SIG-M5 treated with dmso at 0.1 percent for 504 hours (cell line): ENCODE results near the gene FOXI3.
"Not testable (repeated sequence)": the region's sequence is repeated elsewhere in the genome, so short reads cannot be mapped to it uniquely, and the experiment has no call there.

Experiments
- DNase-seq: peaks from one replicate; lab custom pipeline; 2025; ENCODE audit not compliant: unreplicated experiment; lab: John Stamatoyannopoulos, UW

FOXI3 gene

DNA sequence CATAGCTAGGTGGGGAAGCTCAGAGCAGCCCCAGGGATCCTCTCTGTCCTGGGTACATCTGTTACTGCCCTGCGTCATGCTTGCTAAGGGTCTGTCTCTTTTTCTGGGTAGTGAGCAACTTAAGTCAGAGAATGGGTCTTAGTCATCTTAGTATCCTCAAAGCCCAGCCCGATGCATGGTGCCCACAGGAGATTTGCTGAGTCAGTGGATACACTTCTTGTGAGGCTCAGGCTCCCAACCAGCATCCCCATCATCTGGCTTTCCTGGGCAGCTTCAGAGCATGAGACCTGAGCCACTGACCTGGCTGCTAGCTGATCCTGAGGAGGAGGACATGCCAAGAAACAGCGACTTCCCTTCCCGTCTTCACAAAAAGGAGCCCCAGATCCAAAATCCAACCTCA, 10.0 kb downstream of the FOXI3 start:
- DNase-seq = no peak

DNA sequence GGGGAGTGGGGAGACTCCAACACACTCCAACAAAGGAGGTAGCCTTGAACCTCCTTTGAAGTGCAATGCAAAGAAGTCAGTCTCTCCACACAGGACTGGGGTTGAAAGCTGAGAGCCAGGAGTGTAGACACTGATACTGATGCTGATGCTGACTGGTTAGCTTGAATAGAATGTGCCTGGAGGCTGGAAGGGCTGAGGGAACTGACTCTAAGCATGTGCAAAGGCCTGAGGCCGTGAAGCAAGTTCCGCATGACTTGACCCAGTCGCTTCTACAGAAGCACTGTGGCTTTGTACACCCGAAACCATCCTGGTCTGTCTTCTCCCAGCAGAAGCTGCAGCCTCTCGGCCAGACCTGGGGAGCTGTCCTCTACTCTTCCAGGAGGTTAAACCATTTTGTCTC, 10.4 kb downstream of the FOXI3 start:
- DNase-seq = no peak

DNA sequence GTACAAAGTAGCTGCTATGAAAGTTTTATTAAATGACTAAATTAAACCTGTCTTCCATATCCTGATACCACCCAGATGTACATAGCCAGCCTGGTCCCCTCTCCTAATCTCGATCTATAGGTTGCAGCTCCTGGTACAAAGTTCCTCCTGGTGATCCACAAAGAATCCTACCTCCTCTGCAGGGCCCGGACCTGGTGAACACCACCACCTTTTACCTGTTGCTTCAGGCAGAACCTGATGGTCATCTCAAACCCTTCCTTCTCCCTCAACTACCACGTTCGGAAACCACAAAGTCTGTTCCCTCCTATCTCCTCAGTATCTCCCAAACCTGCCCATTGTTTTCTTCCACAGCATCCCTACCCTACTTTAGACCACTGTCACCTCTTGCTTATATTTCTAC, 15.5 kb downstream of the FOXI3 start:
- DNase-seq = no peak

DNA sequence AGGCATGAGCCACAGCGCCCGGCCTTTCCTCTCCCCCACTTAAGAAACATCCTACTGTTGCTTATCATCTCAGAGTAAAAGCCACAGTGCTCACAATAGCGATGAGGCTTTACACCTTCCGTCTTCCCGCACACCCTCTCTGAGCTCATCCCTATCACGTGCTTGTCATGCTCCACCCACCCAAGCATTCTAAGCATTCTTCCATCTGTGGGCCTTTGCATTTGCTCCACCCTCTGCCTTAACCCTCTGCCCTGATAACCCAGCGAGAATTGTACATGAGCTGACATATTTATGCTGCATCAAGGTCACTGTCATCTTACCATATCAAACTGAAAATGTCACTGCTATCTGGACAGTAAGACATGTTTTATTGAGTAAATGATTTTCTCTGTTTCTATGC, 22.6 kb downstream of the FOXI3 start:
- DNase-seq = no peak

DNA sequence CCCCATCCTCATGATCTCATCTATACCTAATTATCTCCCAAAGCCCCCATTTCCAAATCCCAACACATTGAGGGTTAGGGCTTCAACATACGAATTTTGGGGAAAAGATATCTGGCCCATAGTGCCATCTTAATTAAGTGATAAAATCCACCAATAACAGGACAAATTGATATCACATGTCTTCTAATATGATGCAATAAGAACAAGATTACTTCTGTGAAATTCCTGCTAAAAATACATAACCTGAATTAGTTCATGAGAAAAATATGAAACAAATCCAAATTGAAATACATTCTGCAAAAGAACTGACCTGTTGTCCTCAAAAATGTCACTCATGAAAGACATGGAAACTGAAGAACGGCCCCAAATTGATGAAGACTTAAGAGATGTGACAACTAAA, 28.8 kb downstream of the FOXI3 start:
- DNase-seq = no peak

DNA sequence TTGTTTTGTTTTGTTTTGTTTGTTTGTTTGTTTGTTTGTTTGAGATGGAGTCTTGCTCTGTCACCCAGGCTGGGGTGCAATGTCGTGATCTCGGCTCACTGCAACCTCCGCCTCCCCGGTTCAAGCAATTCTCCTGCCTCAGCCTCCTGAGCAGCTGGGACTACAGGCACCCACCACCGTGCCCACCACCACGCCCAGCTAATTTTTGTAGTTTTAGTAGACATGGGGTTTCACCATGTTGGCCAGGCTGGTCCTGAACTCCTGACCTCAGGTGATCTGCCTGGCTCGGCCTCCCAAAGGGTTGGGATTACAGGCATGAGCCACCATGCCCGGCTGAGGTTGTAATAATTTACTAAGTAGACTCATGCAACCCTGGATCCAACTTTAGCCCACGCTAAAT, 33.4 kb downstream of the FOXI3 start:
- DNase-seq = not testable (repeated sequence)

DNA sequence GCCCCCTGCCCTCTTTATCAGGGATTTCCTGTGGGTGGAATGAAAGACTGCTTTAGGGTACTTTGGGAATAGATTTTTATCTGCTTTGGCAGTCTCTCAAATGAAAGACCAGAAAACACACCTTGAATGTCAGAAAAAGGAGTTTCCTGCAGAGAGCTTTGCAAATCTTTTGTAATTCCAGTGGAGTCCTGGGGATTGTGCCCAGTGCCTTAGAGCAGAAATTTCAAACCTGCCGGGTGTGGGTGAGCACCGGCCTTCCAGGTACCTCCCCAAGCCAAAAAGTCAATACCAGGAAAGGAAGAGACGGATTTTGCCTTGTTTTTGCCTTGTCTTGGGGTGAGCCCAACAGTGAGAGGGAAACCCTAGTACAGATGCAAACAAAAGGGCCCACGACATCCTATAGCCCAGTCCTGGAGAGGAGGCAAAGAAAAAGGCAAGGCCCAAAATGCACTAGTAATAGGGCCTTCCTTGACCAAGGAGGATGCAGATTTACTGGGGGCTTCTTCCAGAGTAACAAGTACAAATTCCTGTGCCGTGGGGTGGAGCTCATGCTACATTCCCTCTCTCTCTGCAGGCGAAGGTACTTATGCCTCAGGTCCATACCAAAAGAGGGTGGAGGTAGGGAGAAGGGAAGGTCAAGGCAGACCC, 36.4 kb downstream of the FOXI3 start:
- DNase-seq = no peak

DNA sequence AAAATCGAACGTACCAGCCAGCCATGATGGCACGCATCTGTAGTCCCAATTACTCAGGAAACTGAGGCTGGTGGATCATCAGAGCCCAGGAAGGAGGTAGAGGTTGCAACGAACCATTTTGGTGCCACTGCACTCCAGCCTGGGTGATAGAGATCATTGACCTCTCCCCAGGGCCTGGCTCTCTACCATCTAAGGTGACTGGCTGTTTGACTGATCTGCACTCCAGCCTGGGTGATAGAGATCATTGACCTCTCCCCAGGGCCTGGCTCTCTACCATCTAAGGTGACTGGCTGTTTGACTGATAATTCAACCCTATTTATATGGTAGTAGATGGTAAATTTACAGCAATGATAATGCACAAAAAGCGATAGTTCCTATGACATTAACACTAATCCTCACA, 43.6 kb downstream of the FOXI3 start:
- not testable (repeated sequence) for DNase-seq

DNA sequence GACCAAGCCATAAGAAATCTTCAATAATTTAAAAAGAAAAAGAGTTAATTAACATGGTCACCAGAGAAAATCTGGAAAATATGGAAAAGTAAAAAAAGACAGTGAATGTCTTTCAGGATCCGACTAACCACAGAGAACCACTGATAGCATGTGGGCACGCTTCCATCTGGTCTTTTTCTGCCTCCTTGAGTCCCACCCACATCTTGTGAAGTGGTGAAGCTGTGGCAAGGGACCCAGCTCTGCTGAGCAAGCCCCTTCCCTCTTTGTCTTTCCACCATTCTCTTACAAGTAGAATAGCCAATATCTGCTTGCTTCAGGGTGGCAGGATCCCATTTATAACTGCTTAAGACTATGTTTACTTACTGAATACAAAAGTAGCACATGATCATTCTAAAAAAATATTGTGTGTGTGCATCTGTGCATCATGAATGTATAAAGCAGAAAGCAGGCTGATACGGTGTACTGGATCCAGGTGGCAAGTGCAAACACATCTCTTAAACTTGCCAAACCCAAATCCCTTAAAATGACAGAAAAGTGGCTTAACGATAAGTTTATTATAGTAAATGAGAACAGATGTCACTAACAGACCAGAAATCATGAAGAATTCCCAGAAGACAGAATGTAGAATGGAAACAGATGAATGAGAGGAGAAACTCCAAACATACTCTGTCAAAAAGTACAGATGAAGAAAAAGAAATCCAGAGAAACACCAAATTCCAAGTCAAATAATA, 52.3 kb downstream of the FOXI3 start:
- no peak for DNase-seq

DNA sequence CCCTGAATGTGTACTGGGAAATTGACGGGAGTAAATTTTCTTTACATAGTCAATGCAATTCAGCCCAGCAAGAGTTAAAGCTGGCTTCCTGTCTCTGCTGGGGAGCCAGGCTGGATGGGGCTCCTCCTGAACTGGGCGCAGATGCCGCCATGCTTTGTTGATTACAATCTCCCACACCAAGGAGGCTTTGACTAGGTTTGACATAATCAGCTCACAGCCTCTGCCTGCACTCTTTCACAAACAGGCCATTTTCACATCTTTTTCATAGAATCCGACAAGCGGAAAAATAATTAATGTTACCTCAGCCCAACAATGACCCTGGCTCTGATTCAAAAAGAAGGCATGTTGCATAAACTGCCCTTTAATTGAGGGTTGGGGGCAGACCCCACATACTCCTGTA, 54.3 kb downstream of the FOXI3 start:
- no peak for DNase-seq
